IPS-NIHi7 (cell line): ENCODE data around the gene NCEH1.
"Not testable (repeated sequence)": the region's sequence is repeated elsewhere in the genome, so short reads cannot be mapped to it uniquely, and the experiment has no call there.

Experiments used
- DNase-seq: peaks from one replicate; pipeline ENCODE4 v3.0.0; 2012; ENCODE audit warnings: mixed read lengths; ENCODE audit errors: extremely low spot score

NCEH1 gene

GRCh38 chr3:172707967-172708366, 2.9 kb downstream of the NCEH1 start:
- DNase-seq = no peak

- DNase-seq = no peak
Measured at GRCh38 chr3:172707030-172707429, 3.8 kb downstream of the NCEH1 start.

GRCh38 chr3:172705170-172705569, 5.7 kb downstream of the NCEH1 start:
- DNase-seq = no peak

- no peak for DNase-seq
Measured at GRCh38 chr3:172704001-172704400, 6.9 kb downstream of the NCEH1 start.

GRCh38 chr3:172702731-172703130, 8.1 kb downstream of the NCEH1 start:
- DNase-seq = not testable (repeated sequence)

GRCh38 chr3:172702256-172702655, 8.6 kb downstream of the NCEH1 start:
- DNase-seq = no peak

- DNase-seq = no peak
Measured at GRCh38 chr3:172701751-172702150, 9.1 kb downstream of the NCEH1 start.

- DNase-seq = no peak
Measured at GRCh38 chr3:172700936-172701455, 9.9 kb downstream of the NCEH1 start.

- DNase-seq = no peak
Measured at GRCh38 chr3:172700256-172700655, 10.6 kb downstream of the NCEH1 start.

- DNase-seq = no peak
Measured at GRCh38 chr3:172699031-172699430, 11.8 kb downstream of the NCEH1 start.

GRCh38 chr3:172698631-172699030, 12.2 kb downstream of the NCEH1 start:
- DNase-seq = no peak

- no peak for DNase-seq
Measured at GRCh38 chr3:172697558-172697957, 13.3 kb downstream of the NCEH1 start.

GRCh38 chr3:172696357-172696756, 14.5 kb downstream of the NCEH1 start:
- DNase-seq = no peak

GRCh38 chr3:172694573-172695246, 16.2 kb downstream of the NCEH1 start:
- DNase-seq = no peak

- DNase-seq = no peak
Measured at GRCh38 chr3:172692751-172693338, 18.0 kb downstream of the NCEH1 start.

GRCh38 chr3:172690936-172691335, 19.9 kb downstream of the NCEH1 start:
- DNase-seq = no peak

- no peak for DNase-seq
Measured at GRCh38 chr3:172688588-172688987, 22.3 kb downstream of the NCEH1 start.

- no peak for DNase-seq
Measured at GRCh38 chr3:172687501-172687900, 23.4 kb downstream of the NCEH1 start.

- no peak for DNase-seq
Measured at GRCh38 chr3:172685331-172686214, 25.3 kb downstream of the NCEH1 start.

GRCh38 chr3:172680684-172681083, 30.2 kb downstream of the NCEH1 start:
- DNase-seq = no peak

GRCh38 chr3:172679599-172679998, 31.3 kb downstream of the NCEH1 start:
- DNase-seq = no peak

- DNase-seq = no peak
Measured at GRCh38 chr3:172678068-172678467, 32.8 kb downstream of the NCEH1 start.
